Transverse colon (tissue), 4 donors: ENCODE measurements around the gene FARSA. TPM values are rescaled to one million over a fixed set of nuclear protein-coding genes. Genes with fewer than 3 reads are reported as not detected.

ENCODE experiments used
- DNase-seq: peaks from one replicate; pipeline ENCODE4 v3.0.0-alpha.2; 2019
- H3K27ac ChIP-seq, 4 donors: fragments of 200-600 bp; sonication (generic); 2 replicates each; pipeline ENCODE4 v1.5.1; 2016 to 2018; ENCODE audit warnings: inconsistent platforms in 4 of 4
- H3K27me3 ChIP-seq: fragments of 200-600 bp; sonication (generic); 2 replicates; pipeline ENCODE4 v1.5.1; 2017; ENCODE audit warnings: inconsistent platforms
- H3K36me3 ChIP-seq, 4 donors: fragments of 200-600 bp; sonication (generic); 2 replicates each; pipeline ENCODE4 v1.5.1; 2017 to 2019; ENCODE audit warnings: inconsistent platforms in 4 of 4
- H3K4me1 ChIP-seq, 4 donors: fragments of 200-600 bp; sonication (generic); 2 replicates each; pipeline ENCODE4 v1.5.1; 2017 to 2020; ENCODE audit warnings: inconsistent platforms in 4 of 4
- H3K4me3 ChIP-seq, 4 donors: fragments of 200-600 bp; sonication (generic); 1 replicate in 1 of 4; 2 replicates in 3 of 4; pipeline versions ENCODE4 v1.5.1 to v1.6.1; 2017 to 2019; ENCODE audit warnings: inconsistent platforms in 4 of 4
- H3K9me3 ChIP-seq, 2 donors: fragments of 200-600 bp; sonication (generic); 2 replicates each; pipeline ENCODE4 v1.5.1; 2017 to 2019; ENCODE audit warnings: inconsistent platforms in 2 of 2
- CTCF ChIP-seq, 5 experiments: fragments of 200-600 bp in 3 of 5; fragments of 450-650 bp in 2 of 5; sonication (generic) in 3 of 5; IDR thresholded peaks; 1 replicate in 2 of 5; 2 replicates in 3 of 5; pipeline ENCODE4 v1.5.1; 2016 to 2017; ENCODE audit warnings: antibody characterized with exemption in 5 of 5, inconsistent platforms in 3 of 5, mild to moderate bottlenecking in 2 of 5, moderate library complexity in 1 of 5
- EP300 ChIP-seq: sonication (generic); formaldehyde crosslinking; IDR thresholded peaks from one replicate; pipeline ENCODE4 v1.6.1; 2017; ENCODE audit warnings: antibody characterized with exemption, low read depth
- POLR2A ChIP-seq: fragments of 450-650 bp; IDR thresholded peaks from one replicate; pipeline ENCODE4 v1.6.1; 2016; ENCODE audit warnings: antibody characterized with exemption, mild to moderate bottlenecking, moderate library complexity
- POLR2AphosphoS5 ChIP-seq, 3 donors: sonication (generic); formaldehyde crosslinking; IDR thresholded peaks; one replicate each; pipeline ENCODE4 v1.6.1; 2016; ENCODE audit warnings: antibody characterized with exemption in 3 of 3
- WGBS, 2 donors: methylation state at CpG; one replicate each; pipeline ENCODE4 v1.1.5; 2018; ENCODE audit warnings: low coverage in 1 of 2; 5-methylcytosine and 5-hydroxymethylcytosine counted together
- in situ Hi-C, 4 donors: fragments of 200-750 bp; cut with MboI; loops; one replicate each; pipeline versions ENCODE4 v1.15.0 to v1.15.1; 2017; ENCODE audit warnings: low sequenced_read_pairs in 3 of 4, low pct_ligation_motif_present in 1 of 4, low pct_unique_long_range_greater_than_20kb in 1 of 4
- intact Hi-C: fragments of 100-400 bp; cut with DNase I; formaldehyde crosslinking; loops from one replicate; pipeline ENCODE4 v1.15.1; 2023; ENCODE audit warnings: low total_unique reads
- total RNA-seq, 4 donors: library from RNA; depleted of rRNA; stranded (reverse); fragments of >200 nt; gene quantifications; one replicate each; pipeline ENCODE4 v1.1.0, GENCODE V29; 2016

The FARSA gene
- total RNA-seq, 4 donors from 2014 or later, result 18.0 to 40.8 (median 32.6) TPM

GRCh38 chr19:12899891-12900518 lies 33.5 kb downstream of the FARSA start:
- Histone ChIP-seq H3K27me3 (no peaks in the 10 kb centered on the region), H3K4me1 (no peaks in the 10 kb centered on the region), H3K27ac (peak overlapping the region in 1 of 4 donors; percentile 38), H3K9me3 (no peaks in the 10 kb centered on the region), H3K4me3 (no peak overlapping the region), H3K36me3 (no peaks in the 10 kb centered on the region)
- TF ChIP-seq POLR2A (no peak), POLR2AphosphoS5 (IDR thresholded peaks at IDR 0.05) (no peak), EP300 (no peak), CTCF (IDR thresholded peaks at IDR 0.05) (no peak)
- in situ Hi-C loops, result no loop called here
- WGBS, 2 donors, result 79% methylated on average over 10 of the region's 10 CpGs; no CpG with 5 or more reads in 1 of the 2 donors
- peak; percentile 51 for DNase-seq
- intact Hi-C loops, result no loop called here

GRCh38 chr19:12896460-12896859 lies 37.1 kb downstream of the FARSA start:
- DNase-seq, result no peak
- no peak overlapping the region for H3K27ac ChIP-seq
- peaks cover 8 to 11% (median 10%) of the 10 kb centered on the region in 4 donors for H3K4me1 ChIP-seq
- in situ Hi-C loops, result no loop called here
- no peaks in the 10 kb centered on the region for H3K36me3 ChIP-seq
- H3K4me3 ChIP-seq, result no peak overlapping the region
- no peaks in the 10 kb centered on the region for H3K27me3 ChIP-seq
- no peaks in the 10 kb centered on the region for H3K9me3 ChIP-seq
- intact Hi-C loops, result no loop called here
- TF ChIP-seq EP300 (no peak), POLR2A (no peak)
- 80 to 96% methylated on average over 2 to 17 of the region's 17 CpGs for WGBS, 2 donors

- H3K4me3 ChIP-seq, result no peak overlapping the region
- TF ChIP-seq POLR2AphosphoS5 (IDR thresholded peaks at IDR 0.05), result no peak
- TF ChIP-seq CTCF (IDR thresholded peaks at IDR 0.05), result no peak
- no peak for TF ChIP-seq EP300
- no peak for TF ChIP-seq POLR2A
- no peak for DNase-seq
- intact Hi-C loops (no loop called here), in situ Hi-C loops (no loop called here)
- no peak overlapping the region for H3K27ac ChIP-seq
- WGBS, 2 donors, result 94% methylated on average over 5 of the region's 5 CpGs; no CpG with 5 or more reads in 1 of the 2 donors
- H3K27me3 ChIP-seq, result no peaks in the 10 kb centered on the region
- no peaks in the 10 kb centered on the region for H3K9me3 ChIP-seq
- peaks cover 9 to 16% (median 15%) of the 10 kb centered on the region in 4 donors for H3K4me1 ChIP-seq
- no peaks in the 10 kb centered on the region for H3K36me3 ChIP-seq
Observed at GRCh38 chr19:12893582-12893981, 39.9 kb downstream of the FARSA start.

GRCh38 chr19:12891553-12892021 lies 41.9 kb downstream of the FARSA start:
- Histone ChIP-seq H3K27ac (peak overlapping the region; percentile 74 to 93 (median 85)), H3K4me1 (peaks cover 9 to 16% (median 15%) of the 10 kb centered on the region in 4 donors), H3K27me3 (no peaks in the 10 kb centered on the region), H3K9me3 (no peaks in the 10 kb centered on the region), H3K36me3 (no peaks in the 10 kb centered on the region), H3K4me3 (peak overlapping the region; percentile 68 to 91 (median 85))
- 7% methylated on average over 21 of the region's 26 CpGs; no CpG with 5 or more reads in 1 of the 2 donors for WGBS, 2 donors
- in situ Hi-C loops, result no loop called here
- no peak for DNase-seq
- TF ChIP-seq POLR2A, result no peak
- intact Hi-C loops, result no loop called here

- no peaks in the 10 kb centered on the region for H3K36me3 ChIP-seq
- peak within 1 kb of the TSS; percentile 68 to 91 (median 85) for H3K4me3 ChIP-seq
- H3K9me3 ChIP-seq, result no peaks in the 10 kb centered on the region
- 1% methylated on average over 38 of the region's 49 CpGs; no CpG with 5 or more reads in 1 of the 2 donors for WGBS, 2 donors
- DNase-seq, result peak; percentile 98
- in situ Hi-C loops, result no loop called here
- peak within 1 kb of the TSS; percentile 74 to 93 (median 85) for H3K27ac ChIP-seq
- TF ChIP-seq CTCF (IDR thresholded peaks at IDR 0.05) (no peak), EP300 (no peak), POLR2A (peak; percentile 84), POLR2AphosphoS5 (IDR thresholded peaks at IDR 0.05) (peak; percentile 81 to 95 (median 89))
- peaks cover 9 to 19% (median 17%) of the 10 kb centered on the region in 4 donors for H3K4me1 ChIP-seq
- intact Hi-C loops, result no loop called here
- H3K27me3 ChIP-seq, result no peaks in the 10 kb centered on the region
Observed at GRCh38 chr19:12890787-12891552, 42.5 kb downstream of the FARSA start, which contains the start of gene GCDH. TSS of gene GCDH (plus strand) at chr19:12891160. CDS start at chr19:12891305, 145 bp downstream.
